ENCODE measurements around the gene IL17B.
A peak's percentile ranks its signal among the peaks of the same experiment; 100 is the strongest.

IL17B gene

DNA sequence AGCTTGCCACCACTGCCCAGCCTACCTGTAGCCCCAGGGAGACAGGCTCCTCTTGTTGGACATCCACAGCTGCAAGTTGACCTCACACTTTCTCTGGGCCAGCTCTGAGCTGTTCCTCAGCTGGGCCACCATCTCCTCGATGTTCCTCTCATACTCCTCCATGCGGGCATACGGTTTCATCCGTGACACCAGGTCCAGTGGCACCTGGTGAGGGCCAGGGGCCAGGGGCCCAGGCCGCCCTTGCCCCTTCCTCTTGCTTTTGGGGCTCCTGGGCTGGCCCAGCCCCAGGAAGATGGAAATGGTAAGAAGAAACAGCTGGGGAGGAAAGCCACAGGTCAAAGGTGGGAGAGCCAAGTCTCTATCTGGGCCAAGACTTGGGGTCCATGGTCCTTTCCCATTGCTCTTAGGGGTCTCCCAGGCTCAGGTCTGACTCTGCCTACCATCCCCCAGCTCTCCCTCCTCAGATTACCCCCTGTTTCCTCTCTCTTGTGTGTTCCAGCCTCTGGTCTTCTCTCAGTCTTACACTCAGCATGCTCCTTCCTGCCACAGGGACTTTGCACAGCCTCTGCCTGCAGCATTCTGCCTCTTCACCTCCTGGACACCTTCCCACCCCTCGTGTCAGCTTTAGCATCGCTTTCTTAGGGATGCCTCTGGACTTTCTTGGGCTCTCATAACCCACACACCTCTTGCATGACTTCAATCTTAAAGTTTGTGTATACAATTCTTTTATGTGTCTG is 2.2 kb downstream of the IL17B start:
- no peak for DNase-seq (ENCODE audit: low read depth in 2 of 2)

DNA sequence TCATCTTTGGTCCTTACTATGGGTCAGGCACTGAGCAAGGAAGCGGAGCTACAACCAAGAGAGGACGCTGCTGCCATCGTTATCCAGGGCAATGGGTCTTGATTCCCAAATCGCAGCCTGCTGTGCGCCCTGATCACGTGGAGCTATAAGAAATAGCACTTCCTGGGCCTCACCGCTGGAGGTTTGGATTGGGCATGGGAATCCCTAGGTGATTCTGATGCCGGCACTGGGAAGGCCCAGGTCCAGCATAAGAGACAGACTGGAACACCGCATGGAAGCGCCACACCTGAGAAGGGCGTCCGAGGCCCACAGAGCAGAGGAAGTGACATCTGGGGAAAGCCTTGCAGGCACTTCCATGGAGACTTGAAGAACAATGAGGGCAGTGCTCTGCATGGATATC is 3.0 kb downstream of the IL17B start:
- DNase-seq (ENCODE audit: low read depth in 2 of 2): no peak

DNA sequence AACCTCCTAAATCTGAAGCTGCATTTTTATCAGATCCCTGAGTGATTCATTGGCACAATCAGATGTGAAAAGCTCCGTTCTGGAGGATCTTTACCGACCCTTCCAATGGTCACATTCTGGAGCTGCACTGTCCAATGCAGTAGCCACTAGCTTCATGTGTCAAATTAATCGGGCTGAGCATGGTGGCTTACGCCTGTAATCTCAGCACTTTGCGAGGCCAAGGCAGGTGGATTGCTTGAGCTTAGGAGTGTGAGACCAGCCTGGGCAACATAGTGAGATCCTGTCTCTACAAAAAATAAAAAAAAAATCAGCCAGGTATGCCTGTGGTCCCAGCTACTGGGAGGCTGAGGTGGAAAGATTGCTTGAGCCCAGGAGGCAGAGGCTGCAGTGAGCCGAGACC is 3.7 kb downstream of the IL17B start:
- no peak for DNase-seq (ENCODE audit: low read depth in 2 of 2)

DNA sequence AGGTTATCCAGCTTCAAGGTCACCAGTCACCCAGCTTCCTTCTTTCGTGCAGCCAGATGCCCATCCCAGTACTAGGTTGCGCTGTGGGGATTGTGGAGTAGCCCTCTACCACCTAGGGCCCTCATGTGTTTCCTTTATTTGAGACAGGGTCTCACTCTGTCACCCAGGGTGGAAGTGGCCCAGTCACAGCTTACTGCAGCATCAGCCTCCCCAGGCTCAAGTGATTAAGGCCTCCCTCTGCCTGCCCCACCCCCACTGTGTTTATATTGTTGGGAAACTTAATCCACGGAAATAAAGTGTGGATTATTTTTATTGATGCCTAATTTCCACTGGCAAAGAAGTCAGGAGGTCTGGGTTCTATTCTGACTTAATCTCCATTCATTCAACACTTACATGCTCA is 4.3 kb downstream of the IL17B start:
- DNase-seq (ENCODE audit: low read depth in 2 of 2): no peak

DNA sequence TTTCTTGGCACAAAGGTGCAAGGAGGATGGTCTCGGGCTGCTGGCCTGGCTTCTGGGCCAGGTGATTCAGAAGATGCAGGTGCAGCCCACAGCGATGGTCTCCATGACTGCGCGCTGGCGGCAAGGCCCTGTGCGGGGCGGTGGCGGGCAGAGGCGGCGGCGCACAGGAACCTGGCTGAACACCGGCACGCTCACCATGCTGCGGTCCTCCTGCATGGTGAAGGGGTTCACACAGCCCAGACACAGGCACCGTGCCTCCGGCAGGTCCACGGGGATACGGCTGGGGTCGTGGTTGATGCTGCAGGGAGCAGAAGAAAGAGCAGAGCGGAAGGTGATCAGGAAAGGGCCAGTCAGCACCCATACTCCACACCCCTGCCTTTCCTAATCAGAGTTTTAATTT is 4.8 kb downstream of the IL17B start:
- no peak for DNase-seq (ENCODE audit: low read depth in 2 of 2)

DNA sequence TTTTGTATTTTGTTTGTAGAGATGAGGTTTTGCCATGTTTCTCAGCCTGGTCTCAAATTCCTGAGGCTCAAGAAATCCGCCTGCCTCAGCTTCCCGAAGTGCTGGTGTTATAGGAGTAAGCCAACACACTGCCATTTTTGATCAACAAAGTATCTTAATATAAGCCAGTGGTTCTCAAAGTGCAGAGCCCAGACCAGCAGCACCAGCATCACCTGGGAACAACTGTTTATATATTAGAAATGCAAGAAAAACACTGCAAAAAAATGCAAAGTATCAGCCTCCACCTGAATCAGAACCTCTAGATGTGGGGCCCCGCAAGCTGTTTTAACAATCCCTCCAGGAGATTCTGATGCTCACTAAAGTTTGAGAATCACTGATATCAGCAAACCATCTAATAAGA is 6.2 kb downstream of the IL17B start:
- DNase-seq (ENCODE audit: low read depth in 2 of 2): no peak

DNA sequence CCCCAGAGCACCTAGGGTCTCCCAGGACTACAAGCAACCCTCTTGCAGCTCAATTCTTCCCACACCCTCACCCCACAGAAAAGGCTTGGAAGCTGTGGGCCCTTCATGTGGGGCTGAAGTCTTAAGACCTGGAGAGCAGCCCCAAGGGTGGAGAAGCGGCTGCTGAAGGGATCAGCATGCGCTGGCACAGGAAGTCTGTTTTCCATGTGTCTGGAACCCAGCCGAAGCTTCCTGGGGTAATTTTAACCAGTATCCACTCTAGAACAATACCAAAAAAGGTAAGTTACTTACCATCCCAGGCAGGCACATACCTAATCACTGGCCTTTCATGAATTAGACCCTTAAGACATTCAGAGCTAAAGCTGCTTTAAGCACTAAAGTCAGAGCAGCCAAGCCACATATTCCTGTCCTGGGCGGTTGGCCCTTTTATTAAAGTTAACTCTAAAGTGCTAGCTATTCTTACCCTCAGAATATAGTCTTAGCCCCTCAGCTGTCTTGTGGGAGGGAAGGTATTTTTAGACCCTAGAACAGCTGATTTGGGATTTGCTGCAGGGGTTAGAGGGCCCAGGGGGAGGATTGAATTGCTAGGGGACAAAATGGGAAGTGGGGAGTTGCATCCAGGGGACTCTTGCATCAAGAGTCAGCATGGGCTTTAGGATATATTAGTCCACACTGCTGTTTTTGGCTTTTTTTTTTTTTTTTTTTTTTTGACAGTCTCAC is 6.9 kb downstream of the IL17B start:
- DNase-seq (ENCODE audit: low read depth in 2 of 2): no peak

DNA sequence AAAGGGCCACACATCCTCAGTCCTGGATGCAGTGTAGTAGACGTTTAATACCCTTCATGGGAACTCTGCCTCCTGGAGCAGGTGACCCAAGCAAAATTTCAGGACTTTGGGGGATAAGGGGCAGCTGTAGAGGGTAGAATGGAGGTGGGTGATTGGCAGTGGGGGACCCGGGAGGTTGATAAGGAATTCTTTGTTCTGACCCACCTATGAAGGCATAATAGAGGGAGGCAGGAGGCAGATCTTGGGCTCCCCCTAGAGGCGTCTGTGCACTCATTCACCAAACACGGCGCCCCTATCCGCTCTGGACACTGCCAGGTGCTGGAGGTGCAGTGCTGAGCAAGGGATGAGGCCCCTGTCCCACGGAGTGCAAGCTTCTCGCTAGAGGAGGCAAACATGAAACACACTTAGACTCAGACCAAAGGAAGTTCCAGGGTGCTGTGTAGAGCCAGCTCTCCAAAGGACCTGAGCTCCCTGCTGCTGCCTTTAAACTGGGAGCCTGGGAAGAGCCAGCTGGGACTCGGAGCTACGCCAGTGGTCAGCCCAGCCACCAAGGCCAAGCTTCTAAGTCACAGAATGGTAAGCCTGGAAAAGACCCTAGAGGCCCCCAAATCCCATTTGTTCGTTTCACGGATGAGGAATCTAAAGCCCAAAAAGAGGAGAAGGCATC is 7.7 kb downstream of the IL17B start:
- peak; percentile 51 to 68 for DNase-seq (ENCODE audit: low read depth in 2 of 2)

DNA sequence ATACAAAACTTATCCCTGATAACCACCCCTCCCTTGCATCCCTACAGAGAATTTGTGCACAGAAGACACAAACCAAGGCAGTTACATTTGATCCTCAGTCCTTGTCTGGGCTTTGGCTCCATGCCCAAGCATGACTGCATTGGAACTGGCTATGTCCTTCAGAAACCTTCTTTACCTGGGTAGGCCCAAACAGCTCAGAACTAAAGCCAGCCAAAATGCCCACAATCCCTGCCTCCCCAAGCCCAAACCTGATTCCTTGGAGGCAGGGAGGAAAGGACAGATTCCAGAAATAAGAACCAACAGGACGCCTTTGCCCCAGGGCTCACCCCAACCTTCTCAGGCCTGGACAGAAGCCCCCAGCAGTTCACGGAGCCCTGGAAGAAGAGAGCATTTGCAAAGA is 8.2 kb downstream of the IL17B start:
- DNase-seq (ENCODE audit: low read depth in 2 of 2): no peak

DNA sequence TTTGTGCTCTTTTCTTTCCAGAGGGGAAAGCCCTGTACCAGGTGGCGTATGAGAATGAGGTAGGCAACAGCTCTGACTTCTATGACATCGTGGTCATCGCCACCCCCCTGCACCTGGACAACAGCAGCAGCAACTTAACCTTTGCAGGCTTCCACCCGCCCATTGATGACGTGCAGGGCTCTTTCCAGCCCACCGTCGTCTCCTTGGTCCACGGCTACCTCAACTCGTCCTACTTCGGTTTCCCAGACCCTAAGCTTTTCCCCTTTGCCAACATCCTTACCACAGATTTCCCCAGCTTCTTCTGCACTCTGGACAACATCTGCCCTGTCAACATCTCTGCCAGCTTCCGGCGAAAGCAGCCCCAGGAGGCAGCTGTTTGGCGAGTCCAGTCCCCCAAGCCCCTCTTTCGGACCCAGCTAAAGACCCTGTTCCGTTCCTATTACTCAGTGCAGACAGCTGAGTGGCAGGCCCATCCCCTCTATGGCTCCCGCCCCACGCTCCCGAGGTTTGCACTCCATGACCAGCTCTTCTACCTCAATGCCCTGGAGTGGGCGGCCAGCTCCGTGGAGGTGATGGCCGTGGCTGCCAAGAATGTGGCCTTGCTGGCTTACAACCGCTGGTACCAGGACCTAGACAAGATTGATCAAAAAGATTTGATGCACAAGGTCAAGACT is 11.0 kb downstream of the IL17B start:
- DNase-seq (ENCODE audit: low read depth in 2 of 2): no peak

DNA sequence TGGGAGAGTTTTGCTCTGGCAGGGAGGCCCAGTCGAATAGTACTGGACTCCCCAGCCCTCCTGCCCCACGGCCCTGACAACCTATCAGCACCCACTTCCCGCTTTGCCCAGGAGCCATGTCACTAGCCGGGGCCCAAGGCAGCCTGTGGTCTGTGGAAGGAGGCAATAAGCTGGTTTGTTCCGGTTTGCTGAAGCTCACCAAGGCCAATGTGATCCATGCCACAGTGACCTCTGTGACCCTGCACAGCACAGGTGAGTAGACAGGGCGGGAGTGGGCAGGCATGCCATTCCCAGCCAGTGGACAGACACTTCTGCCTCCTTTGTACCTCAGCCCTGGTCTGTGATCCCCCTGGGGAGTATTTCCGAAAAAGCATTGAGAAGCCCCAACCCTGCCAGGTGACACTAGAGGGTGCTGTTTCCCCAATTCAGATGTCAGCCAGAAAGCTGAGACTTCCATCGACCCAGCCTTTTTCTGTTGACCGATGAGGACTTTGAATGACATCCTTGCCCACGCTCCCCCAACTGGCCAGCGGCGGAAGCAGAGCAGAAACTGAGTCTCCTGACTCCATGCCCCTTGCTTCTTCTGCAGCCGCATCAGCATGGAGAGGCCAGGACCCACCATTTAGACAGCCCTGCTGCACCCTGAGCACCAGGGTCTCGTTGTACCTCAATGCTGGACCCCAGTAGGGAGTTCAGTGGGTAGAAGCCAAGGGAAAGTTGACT is 11.7 kb downstream of the IL17B start:
- DNase-seq (ENCODE audit: low read depth in 2 of 2): peak; percentile 27 to 56

DNA sequence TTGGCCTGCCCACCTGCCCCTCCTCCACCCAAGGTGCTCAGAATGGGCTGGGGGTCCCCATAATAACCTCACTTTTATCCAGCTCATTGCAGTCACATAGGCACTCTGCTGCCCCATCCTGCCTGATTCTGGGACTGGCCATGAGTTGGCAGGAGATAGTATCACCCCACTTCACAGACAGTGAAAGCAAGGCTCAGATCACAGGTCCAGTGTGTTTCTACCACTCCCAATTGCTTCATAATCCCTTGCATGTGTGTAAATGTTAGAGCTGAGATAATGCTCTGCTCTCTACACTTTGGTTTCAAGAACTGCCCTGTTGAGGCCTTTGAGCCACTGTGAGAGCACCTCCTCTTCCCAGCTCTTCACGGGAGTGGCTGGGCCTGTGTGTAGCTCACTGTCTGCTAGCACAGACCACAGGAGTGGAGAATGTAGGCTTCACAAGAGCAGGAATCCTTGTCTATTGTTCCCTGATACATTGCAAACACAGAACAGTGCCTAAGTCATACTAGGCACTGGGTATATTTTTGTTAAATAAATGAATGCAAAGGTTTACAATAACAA is 12.8 kb downstream of the IL17B start:
- DNase-seq (ENCODE audit: low read depth in 2 of 2): no peak

DNA sequence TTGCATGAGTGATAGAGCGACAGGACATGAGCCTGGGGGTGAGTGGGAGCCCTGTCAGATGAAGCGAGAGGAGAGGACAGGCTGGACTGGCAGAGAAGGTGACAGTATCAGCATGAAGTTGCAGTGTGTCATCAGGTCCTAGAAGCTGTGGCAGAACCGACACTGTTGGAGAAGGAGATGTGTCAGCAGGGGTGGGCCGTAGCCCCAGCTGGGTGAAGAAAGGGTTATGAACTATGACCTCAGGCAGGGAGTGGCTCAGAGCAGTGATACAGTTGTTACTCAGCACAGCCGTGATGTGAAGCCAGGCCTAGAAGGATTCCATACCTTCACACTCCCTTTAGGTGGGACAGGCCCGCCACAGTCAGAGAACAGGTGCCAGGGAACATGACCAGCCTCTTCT is 13.7 kb downstream of the IL17B start:
- no peak for DNase-seq (ENCODE audit: low read depth in 2 of 2)

DNA sequence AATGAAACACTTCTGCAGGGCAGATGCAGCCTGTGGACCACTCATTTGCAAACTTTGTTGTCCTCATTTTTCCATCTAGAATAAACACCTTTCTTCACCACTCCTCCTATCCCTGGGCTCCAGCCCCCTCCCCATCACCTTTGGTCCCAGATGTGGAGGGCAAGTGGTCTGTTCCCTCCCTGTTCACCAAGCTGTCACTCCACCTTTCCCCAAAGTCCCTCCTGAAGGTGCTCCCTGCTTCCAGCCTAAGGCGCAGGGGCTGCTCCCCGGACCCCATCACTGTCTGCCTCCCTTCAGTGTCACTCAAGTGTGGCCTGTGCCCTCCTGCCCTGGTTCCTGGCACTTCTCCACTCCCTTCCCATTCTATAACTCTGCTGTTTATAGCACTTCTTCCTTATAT is 14.4 kb downstream of the IL17B start:
- no peak for DNase-seq (ENCODE audit: low read depth in 2 of 2)

DNA sequence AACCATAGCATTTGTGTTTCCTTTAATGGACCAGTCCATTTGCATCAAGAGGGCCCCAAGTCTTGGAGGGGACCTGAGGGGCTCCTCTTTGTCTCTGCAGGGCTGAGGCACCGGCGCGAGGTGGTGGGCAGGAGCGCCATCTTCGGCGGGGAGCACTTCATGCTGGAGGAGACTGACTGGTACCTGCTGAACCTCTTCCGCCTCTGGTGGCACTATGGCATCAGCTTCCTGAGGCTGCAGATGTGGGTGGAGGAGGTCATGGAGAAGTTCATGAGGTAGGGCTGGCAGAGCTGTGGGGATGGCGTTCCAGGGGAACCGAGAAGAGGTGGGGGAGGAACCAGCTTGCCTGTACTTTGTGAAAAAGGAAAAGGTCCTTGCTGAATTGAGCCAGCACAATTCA is 15.2 kb downstream of the IL17B start:
- DNase-seq (ENCODE audit: low read depth in 2 of 2): no peak

DNA sequence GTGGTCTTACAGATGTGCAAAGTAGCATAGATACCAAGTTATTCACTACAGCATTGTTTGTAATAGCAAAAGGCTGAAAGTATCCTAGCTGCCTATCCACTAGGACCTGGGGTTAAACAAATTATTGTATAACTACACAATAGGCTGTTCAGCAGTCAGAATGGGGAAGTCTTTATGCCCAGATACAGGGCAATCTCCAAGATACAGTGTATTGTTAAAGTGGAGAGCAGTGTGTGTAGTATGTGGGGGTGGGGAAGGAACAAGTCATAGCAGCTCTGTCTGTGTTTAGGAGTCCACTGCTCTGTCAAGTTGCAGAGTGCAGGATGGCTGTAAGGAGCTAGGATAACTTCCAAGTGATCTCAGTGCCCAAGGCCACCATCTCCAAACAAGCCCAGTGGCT is 15.7 kb downstream of the IL17B start:
- DNase-seq (ENCODE audit: low read depth in 2 of 2): no peak

DNA sequence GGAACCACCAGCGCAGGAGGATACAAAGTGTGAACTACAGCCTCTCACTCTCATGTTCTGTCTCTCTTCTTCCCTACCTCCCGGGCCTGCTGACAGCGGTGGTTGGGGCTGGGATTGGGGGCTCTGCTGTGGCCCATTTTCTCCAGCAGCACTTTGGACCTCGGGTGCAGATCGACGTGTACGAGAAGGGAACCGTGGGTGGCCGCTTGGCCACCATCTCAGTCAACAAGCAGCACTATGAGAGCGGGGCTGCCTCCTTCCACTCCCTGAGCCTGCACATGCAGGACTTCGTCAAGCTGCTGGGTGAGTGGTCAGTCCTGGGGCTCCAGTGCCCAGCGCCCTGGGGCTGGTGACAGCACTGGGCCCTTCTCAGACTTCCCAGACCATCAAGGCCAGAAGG is 16.6 kb downstream of the IL17B start:
- no peak for DNase-seq (ENCODE audit: low read depth in 2 of 2)

DNA sequence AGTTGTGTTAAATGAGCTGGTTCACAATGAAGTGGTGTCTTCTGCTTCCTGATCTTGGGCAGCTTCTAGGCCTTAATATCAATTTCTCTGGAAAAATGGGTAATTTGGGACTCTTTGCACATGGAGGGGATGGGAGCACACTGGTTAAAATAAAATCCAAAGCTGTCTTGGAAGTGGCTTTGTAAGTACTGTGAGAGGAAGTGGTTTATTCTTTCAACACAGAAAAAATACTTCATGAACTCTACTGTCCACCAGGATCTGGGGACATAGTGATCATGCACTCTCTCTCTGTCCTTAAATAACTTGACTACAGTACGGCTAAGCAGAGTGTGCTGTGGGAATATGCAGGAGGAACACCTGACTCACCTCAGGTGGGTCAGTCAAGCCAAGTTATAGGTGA is 18.8 kb downstream of the IL17B start:
- DNase-seq (ENCODE audit: low read depth in 2 of 2): no peak

DNA sequence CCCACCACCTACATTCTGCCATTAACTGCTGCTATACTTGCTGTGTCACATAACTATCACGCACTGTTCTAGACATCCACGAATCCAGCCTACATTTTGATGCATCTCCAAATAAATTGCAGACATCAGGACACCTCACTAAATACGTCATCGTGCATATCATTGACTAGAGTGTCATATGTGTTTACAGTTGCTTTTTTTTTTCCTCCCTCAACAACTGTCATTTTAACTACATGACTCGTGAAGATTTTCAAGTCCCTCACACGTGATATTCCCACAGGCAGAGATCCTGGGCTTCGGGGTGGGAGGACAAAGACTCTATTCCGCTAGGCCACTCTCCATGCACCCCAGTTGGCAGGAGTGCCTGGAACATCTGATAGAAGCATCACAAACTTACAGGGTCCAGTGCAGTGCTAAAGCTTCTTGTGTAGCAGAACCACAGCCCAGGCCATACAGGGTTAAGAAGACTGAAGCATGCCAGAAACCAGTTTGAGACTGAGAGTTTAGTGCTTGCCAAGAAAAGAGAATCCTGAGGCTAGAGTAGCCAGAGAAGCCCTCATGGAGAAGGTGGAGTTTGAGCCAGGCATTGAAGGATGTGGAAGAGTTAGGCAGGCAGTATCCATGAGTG is 20.1 kb downstream of the IL17B start:
- DNase-seq (ENCODE audit: low read depth in 2 of 2): no peak

DNA sequence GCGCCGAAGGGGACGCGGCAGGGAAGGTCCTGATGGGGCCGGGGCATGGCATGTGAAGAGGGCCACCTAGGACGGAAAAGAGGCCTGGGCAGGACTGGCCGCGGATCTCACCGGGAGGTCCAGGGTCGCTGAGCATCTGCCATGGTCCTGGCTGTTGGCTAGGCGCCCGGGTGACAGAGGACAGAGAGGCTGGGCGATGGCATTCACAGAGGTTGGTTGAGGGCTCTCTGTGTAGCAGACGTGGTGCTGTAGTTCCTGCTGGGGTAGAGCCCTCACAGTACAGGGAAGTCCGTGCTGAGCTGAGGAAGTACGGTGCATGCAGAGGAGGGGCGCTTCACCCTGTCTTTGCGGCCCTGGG is 20.8 kb downstream of the IL17B start:
- peak in 1 of 2 donors; percentile 15 for DNase-seq (ENCODE audit: low read depth in 2 of 2)
